Measurements from ENCODE around the gene MELK.
A peak's percentile ranks its signal among the peaks of the same experiment; 100 is the strongest.

MELK gene

GRCh38 chr9:36676778-36677485 is 104.2 kb downstream of the MELK start:
- DNase-seq = no peak

GRCh38 chr9:36677611-36678010 is 104.9 kb downstream of the MELK start:
- peak; percentile 57 for DNase-seq

DNA sequence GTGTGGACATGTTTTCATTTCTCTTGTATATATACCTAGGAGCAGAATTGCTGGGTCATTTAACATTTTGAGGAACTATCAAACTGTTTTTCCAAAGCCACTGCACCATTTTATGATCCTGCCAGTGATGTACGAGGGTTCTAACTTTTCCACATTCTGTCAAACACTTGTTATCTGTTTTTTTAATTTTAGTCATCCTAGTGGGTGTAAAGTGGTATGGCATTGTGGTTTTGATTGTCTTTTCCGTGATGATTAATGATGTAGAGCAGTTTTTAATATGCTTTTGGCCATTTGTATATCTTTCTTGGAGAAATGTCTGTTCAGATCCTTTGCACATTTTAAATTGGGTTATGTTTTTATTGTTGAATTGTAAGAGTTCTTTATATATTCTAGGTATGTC is 107.0 kb downstream of the MELK start:
- no peak for DNase-seq

GRCh38 chr9:36686471-36686870 is 113.8 kb downstream of the MELK start:
- DNase-seq = no peak

GRCh38 chr9:36690412-36691168 is 117.9 kb downstream of the MELK start:
- no peak for DNase-seq

- DNase-seq = no peak
Observed at GRCh38 chr9:36691671-36692070, 119.0 kb downstream of the MELK start.

DNA sequence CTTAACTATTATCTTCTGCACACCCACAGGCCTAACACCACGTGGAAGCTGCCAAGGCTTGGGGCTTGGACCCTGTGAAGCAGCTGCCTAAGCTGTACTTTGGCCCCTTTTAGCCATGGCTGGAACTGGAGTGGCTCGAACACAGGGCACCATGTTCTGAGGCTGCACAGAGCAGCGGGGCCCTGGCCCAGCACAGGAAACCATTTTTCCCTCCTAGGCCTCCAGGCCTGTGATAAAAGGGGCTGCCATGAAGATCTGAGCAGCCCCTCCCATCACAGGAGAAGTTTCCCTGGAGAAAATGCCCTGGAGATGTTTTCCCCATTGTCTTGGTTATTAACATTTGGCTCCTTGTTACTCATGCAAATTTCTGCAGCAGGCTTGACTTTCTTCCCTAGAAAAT is 126.3 kb downstream of the MELK start:
- no peak for DNase-seq

DNA sequence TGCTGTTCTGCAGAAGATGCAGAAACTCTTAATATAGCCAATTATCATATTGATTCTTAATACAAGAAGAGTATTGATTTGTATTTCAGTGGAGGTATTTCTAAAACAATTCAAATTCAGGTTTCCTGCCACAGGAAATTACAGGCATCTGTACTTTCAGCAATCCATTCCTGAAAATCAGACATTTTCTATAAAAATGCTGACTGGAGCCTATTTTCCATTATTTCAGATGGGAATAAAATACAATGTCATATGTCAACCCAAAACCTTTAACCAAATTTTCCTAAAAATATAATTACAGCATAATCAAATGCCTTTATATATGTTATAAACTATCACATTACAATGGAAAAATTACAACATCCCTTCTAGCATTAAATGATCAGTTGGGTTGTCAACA is 131.5 kb downstream of the MELK start:
- no peak for DNase-seq

DNA sequence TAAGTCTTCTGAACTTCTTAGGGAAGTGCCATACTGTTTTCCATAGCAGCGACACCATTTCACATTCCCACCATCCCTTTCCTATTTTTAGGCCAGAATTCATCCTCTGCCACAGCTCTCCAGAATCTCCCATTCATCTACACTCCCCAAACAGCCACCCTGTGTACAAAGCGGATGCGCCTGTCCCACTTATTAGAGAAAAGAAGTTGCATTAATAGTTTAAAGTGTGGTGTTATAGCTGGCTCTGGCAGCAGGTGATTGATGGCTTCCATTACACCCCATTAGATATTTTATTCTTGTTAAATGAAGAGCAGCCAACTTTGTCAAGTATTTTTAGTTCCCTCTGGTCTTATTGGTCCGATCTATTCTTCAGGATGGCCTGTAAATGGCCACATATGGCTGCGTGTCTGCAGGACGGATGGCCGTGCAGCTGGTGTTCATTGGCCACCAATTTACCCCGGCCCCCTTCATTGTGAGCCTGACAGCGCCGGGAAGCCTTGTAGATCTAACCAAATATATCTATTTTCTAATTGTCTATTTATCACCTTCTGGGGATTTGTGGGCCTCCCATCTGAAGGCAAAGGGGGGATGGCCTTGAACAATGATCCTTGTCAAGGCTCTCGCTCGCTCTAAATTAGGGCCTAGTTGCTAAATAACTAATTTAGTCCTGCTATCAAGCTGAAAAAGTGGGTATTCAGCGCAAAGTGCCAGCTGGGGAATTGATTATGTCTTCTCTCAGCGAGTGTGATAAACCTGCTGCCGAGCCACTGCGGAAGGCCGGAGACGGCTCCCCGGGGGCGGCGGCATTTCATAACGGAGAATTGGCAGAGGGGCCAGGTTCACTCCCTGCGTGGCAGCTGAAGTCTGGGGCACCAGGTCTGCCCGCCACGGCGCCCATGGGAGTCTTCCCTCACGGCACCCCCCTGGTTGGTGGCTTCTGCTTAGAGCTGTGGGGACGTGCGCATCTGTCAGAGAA is 141.1 kb downstream of the MELK start:
- DNase-seq = no peak

DNA sequence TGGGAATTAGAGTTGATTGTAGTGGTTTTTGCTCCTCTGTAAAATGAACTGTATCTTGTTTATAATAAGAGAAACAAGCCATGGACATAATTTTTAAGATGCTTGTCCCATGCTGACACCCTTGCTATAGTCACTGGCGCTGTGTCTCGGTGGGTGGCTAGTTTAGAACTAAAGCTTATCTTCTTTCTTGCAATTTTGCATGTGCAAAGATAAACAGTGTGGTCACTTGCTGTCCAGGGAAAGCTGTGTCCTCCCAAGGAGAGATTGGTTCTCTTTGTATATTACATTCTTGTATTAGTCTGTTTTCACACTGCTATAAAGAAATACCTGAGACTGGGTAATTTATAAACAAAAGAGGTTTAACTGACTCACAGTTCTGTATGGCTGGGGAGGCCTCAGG is 143.8 kb downstream of the MELK start:
- DNase-seq = no peak

- DNase-seq = no peak
Observed at GRCh38 chr9:36717276-36717675, 144.6 kb downstream of the MELK start.

DNA sequence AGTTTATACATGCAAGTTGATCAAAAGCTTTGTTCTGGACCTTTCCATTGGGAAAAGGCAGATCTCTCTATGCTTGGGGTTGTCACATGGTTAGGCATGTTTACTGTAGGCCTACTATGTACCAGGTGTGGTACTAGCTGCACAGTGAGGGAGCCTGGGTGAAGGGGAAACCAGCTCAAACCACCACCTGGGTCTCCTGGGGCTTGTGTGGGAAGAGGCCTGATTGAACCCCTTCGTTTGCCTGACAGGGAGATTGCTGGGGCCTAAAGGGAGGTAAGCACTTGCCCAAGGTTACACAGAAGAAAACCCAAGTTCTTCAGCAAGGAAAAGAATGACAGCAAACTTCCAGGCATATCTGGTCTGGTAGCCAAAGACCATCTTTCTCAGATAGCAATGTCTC is 145.9 kb downstream of the MELK start:
- no peak for DNase-seq

DNA sequence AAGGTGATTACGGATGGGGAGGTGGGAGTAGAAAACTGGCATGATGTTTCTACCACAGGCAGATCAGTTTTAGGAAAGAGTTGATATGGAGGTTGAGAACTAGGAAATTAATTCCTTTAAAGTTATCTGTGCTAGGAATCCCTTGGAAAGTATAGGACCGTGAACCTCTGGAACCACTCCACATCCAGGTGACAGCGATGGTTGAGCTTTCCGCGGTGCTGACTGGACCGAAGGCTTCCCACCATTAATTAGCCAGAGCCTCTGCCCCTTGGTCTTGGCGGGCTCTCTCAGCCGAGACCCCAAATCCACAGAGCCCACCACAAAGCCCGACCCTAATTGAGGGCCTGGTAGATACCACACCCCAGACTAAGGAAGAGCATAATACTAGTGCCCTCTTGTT is 147.3 kb downstream of the MELK start:
- DNase-seq = no peak

GRCh38 chr9:36721846-36722588 is 149.3 kb downstream of the MELK start:
- peak; percentile 67 for DNase-seq

GRCh38 chr9:36725777-36726356 is 153.2 kb downstream of the MELK start:
- DNase-seq = no peak

All from NCI-H526 treated with DMSO at 0.1 percent for 48 hours (cell line).